Measurements from ENCODE around the gene FBXO48.

Gene FBXO48

DNA sequence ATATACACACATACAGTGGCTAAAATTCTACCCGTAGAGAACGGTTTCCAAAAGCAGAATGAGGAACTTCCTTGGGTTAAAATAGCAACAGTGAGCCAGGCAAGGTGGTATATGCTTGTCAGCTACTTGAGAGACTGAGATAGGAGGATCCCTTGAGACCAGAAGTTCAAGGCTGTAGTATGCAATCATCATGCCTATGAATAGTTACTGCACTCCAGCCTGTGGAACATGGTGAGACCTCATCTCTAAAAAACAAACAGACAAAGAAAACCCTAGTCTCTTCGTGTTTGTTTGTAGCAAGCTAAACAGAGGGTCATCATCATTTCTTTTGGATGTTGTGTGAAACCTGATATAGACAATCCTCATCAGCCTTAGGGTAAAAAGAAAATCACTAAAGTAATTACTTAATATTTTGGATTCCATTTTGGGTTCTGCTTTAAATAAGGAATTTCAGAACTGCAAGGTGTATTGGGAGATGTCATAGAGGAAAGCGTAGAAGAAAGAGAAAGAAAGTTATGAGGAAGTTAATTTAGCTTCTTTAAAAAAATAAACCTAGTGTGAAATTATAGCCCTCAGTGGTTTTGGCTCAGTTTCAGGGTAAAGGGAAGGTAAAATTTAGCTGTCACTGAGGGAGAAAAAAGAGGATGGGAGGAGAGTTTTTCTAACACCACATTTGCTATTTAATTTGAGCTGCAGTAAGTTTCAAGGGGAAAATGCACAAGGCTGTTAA, 55.5 kb downstream of the FBXO48 start:
- 0 out of 2 replicates have a peak overlapping the region, but pooled peaks have one; percentile 10 for H3K9ac ChIP-seq (ENCODE audit: low read length)
- H3K4me1 ChIP-seq (ENCODE audit: insufficient read depth, low read length, severe bottlenecking) = peaks cover 18% of the 10 kb centered on the region
- no peak overlapping the region for H2AFZ ChIP-seq (ENCODE audit: low read length)
- no peaks in the 10 kb centered on the region for H3K27me3 ChIP-seq (ENCODE audit: insufficient read depth, low read length)
- no peaks in the 10 kb centered on the region for H4K20me1 ChIP-seq (ENCODE audit: insufficient read depth, low read length)
- peak overlapping the region; percentile 18 for H3K4me2 ChIP-seq (ENCODE audit: low read length)
- H3K4me3 ChIP-seq (ENCODE audit: low read depth, low read length, poor library complexity, severe bottlenecking) = no peak overlapping the region
- H3K36me3 ChIP-seq (ENCODE audit: insufficient read depth, low read length) = no peaks in the 10 kb centered on the region
- H3K9me3 ChIP-seq (ENCODE audit: low read length) = 0 out of 2 replicates have a peak, but pooled peaks cover 2% of the 10 kb centered on the region
- H3K79me2 ChIP-seq (ENCODE audit: insufficient read depth, low read length) = no peaks in the 10 kb centered on the region
- no peaks in the 10 kb centered on the region for H3F3A ChIP-seq (ENCODE audit: insufficient read depth, low read length)
- peak overlapping the region; percentile 65 for H3K27ac ChIP-seq (ENCODE audit: low read depth, low read length, poor library complexity, severe bottlenecking)
- no peak for TF ChIP-seq EZH2 (IDR thresholded peaks at IDR 0.05; ENCODE audit: borderline replicate concordance, low read length)
- TF ChIP-seq, protein P1, sequence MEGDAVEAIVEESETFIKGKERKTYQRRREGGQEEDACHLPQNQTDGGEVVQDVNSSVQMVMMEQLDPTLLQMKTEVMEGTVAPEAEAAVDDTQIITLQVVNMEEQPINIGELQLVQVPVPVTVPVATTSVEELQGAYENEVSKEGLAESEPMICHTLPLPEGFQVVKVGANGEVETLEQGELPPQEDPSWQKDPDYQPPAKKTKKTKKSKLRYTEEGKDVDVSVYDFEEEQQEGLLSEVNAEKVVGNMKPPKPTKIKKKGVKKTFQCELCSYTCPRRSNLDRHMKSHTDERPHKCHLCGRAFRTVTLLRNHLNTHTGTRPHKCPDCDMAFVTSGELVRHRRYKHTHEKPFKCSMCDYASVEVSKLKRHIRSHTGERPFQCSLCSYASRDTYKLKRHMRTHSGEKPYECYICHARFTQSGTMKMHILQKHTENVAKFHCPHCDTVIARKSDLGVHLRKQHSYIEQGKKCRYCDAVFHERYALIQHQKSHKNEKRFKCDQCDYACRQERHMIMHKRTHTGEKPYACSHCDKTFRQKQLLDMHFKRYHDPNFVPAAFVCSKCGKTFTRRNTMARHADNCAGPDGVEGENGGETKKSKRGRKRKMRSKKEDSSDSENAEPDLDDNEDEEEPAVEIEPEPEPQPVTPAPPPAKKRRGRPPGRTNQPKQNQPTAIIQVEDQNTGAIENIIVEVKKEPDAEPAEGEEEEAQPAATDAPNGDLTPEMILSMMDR (IDR thresholded peaks at IDR 0.05; ENCODE audit: low read length) = no peak
- no peaks in the 10 kb centered on the region for H3K9me2 ChIP-seq (ENCODE audit: low read depth, low read length)
